Measurements from ENCODE around the gene FCRLB.

Gene FCRLB

GRCh38 chr1:161728376-161729226 is 7.3 kb downstream of the FCRLB start:
- H3K4me3 ChIP-seq: no peak overlapping the region
- TF ChIP-seq CTCF (IDR thresholded peaks at IDR 0.05): no peak
- no peak for DNase-seq (ENCODE audit: low spot score)
- H3K27ac ChIP-seq: no peak overlapping the region

- no peak for TF ChIP-seq CTCF (IDR thresholded peaks at IDR 0.05)
- DNase-seq (ENCODE audit: low spot score): no peak
- H3K4me3 ChIP-seq: no peak overlapping the region
- H3K27ac ChIP-seq: no peak overlapping the region
Measured at GRCh38 chr1:161730050-161730564, 8.8 kb downstream of the FCRLB start.

GRCh38 chr1:161731241-161731640 is 9.9 kb downstream of the FCRLB start:
- DNase-seq (ENCODE audit: low spot score): no peak
- no peak for TF ChIP-seq CTCF (IDR thresholded peaks at IDR 0.05)

GRCh38 chr1:161731981-161732718 is 10.8 kb downstream of the FCRLB start:
- no peak for DNase-seq (ENCODE audit: low spot score)
- no peak for TF ChIP-seq CTCF (IDR thresholded peaks at IDR 0.05)
- Histone ChIP-seq H3K27ac (no peak overlapping the region), H3K4me3 (no peak overlapping the region)

More at GRCh38 chr1:161731241-161731640, 9.9 kb downstream of the FCRLB start:
- no peak overlapping the region for H3K4me3 ChIP-seq
- no peak overlapping the region for H3K27ac ChIP-seq

- no peak for TF ChIP-seq CTCF (IDR thresholded peaks at IDR 0.05)
- no peak for DNase-seq (ENCODE audit: low spot score)
- H3K27ac ChIP-seq: no peak overlapping the region
- no peak overlapping the region for H3K4me3 ChIP-seq
Measured at GRCh38 chr1:161733526-161733925, 12.2 kb downstream of the FCRLB start.

- TF ChIP-seq CTCF (IDR thresholded peaks at IDR 0.05): no peak
- DNase-seq (ENCODE audit: low spot score): no peak
- Histone ChIP-seq H3K27ac (no peak overlapping the region), H3K4me3 (no peak overlapping the region)
Measured at GRCh38 chr1:161735837-161736236, 14.5 kb downstream of the FCRLB start.

All from coronary artery (tissue), 2 donors.